NAMALWA (cell line): Measurements from ENCODE around the gene EXOC3L4.
"Not testable (repeated sequence)": the region's sequence is repeated elsewhere in the genome, so short reads cannot be mapped to it uniquely, and the experiment has no call there.

Experiments used
- DNase-seq: peaks from one replicate; pipeline ENCODE4 v3.0.0-alpha.2; 2015; ENCODE audit warnings: low spot score

EXOC3L4 gene

DNA sequence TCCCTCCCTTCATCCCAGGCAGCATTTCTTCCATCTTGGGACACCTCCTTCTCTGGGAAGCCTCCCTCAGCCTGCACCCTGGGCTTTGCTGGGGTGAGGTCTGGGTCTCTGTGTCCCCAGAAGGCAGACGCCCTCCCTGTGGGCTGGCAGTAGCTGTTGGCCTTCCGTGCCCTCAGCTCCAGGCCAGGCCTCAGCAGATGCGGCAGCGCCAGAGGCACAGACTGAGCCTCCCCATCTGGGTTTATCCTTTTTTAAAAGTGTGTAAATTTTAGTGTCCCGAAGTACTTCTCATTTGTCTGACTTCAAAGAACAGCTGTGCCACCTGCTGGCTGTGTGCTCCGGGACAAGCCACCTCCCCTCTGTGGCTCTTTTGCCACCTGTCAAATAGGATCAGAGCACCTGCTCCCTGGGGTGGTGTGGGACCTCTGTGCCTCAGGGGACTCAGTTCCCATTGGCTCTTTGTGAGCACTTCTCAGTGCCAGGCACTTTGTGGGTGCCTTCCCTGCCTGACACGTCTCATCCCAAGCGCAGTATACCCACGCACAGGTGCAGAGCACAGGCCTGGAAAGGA is 11.1 kb downstream of the EXOC3L4 start:
- peak; percentile 76 for DNase-seq

DNA sequence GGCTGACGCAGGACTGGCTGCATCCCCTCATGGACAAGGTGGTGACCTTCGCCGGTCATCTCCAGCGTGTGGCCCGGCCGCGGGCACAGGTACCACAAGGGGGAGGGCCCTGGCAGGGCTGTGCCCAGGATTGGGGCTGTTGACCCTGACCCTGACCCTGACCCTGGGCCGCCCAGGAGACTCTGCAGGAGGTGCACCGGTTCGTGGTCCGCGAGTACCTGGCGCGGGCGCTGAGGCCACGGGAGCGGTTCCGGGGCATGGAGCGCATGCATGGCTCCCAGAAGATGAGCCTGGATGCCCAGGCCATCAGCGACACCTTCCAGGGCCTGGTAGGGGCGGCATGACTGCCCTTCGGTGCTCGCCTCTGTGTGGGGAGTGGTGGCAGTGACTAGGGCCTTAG is 12.9 kb downstream of the EXOC3L4 start:
- DNase-seq: no peak

DNA sequence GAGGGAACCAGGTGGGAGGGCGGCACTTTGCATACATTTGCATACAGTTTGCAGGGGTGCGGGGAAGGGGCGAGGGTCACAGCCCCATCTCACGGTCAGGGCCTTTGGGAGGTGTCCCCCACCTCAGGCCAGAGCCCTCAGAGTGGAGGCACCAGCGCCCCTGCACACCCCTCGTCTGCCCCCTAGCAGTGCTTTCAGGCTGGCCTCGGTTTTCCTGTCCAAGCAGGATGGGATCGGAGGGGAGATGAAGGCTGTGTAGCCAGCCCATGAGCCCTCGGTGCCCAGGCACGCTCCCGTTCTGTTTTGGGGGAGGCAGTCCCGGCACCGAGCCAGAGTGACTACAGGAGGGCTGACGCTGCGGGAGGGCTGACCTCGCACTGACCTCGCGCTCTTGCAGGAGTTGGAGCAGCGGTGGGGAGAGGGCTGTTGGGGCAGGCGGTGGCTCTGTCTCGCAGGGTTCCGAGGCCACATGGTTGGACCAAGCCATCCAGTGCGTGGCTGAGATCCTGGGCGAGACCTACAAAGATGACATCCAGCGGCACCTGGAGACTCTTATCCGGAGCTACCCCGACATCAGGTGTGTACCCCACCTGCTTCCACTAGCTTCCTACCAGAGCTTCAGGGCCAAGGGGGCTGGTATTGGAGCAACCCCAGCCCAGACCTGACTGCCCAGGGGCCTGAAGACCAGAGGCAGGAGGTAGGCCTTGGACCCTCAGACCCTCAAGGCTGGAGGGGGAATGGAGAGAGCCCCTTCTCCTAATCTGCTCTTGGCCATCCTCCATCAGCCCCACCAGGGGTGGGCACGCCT is 13.6 kb downstream of the EXOC3L4 start:
- no peak for DNase-seq

DNA sequence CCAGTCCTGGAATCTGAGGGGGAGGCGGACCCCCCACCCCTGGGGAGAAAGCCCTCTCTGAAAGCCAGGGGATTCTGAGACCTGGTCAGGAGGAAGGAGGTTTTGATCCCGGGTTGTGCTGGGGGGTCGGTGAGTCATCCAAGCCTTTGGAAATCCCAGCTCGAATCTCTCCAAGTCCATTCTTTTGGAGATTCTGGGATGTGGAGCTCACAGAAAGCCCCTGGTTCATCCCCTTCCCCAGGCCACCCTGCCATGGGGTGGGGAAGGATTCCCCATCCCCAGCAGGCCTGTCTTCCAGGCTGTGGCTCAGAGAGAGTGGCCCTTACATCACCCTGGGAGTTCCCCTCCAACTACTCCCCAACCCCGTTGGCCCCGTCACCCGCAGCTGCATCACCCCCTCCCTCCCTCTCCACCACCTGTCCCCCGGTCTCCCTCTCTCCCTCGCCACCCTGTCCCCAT is 14.3 kb downstream of the EXOC3L4 start:
- peak; percentile 53 for DNase-seq

DNA sequence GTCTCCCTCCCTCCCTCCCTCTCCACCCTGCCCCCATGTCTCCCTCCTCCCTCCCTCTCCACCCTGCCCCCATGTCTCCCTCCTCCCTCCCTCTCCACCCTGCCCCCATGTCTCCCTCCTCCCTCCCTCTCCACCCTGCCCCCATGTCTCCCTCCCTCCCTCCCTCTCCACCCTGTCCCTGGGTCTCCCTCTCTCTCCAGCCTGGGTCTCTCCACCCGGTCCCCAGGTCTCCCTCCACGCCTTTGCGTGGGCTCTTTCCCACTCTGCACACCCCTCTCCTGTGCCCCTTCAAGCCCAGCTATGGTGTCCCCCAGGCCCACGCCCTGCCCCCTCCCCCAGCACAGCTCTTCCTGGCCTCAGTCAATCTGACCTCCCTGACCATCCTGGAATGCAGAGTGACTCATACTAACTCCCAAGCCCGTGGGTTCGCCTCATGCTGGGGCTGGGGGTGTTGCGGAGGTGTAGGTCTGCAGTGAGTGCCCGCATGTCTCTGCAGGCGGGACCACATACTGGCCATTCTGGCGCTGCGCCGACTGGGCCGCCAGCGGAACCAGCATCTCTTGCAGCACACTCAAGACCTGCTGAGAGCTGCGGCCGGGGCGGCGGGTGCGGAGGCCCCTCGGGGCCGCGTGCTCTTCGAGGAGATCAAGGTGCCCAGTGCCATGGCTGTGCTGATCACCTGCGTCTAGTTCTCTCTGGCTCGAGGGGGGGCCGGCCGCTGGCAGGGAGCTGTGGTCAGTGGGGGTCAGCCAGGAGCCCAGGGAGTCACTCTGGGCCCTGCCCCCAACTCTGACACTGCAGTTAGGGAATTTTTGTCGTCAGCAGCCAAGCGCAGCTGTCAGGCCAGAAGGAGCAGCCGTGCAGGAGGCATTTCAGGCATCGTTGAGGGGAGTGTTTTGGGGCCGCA is 15.3 kb downstream of the EXOC3L4 start:
- DNase-seq: no peak

DNA sequence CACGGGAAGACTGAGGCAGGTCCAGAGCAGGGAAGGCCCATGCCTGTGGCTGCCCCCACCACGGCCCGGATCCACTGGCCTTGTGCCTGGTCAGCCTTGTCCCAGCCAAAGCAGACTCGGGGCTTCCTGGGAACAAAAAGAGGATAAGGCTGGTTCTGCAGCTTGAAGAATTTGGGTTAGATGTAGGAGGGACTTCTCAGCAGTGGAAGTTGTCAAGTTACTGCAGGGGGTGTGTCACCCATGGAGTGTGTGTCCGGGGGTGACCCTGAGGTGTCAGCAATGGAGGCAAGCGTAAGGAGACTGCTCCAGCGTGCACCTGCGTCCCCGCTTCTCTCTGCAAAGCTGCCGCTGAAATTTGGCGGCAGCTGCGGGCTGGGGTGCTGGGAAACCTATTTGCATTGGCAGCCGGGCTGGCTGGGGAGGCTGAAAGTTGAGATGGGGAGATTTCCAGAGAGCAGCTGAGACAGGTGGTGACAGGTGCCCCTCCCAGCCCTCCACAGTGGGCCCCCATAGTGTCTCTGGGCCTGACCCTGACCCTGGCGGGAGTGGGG is 16.2 kb downstream of the EXOC3L4 start:
- DNase-seq: peak; percentile 68

DNA sequence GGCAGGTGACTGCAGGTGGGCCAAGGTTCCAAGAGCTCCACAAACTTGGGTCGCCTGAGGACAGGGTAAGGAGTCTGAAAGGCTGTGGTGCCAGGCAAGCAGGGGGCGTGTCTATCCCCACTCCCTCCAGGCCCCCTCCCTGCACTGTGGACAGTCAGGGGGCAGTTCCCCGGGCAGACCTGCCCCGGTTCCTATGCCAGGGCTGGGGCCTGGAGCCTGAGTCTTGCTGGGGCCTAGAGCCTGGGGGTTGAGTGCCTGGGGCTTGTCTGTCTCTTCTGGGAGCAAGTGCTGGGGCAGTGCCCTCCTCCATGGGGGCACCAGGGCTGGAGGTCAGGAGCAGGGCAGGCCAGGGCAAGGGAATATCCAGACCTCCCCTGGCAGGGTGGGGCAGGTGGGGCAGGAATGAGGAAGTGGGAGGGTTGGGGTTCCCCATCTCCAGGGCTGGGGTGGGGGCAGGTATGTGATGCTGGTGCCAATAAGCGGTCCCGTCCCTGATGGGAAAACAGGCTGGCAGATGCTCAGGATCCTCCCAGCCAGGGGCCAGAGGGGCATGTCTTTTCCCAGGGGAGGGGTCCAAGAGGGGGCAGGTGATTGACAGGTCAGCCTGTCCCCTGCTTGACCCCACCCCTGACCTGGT is 16.8 kb downstream of the EXOC3L4 start:
- no peak for DNase-seq

DNA sequence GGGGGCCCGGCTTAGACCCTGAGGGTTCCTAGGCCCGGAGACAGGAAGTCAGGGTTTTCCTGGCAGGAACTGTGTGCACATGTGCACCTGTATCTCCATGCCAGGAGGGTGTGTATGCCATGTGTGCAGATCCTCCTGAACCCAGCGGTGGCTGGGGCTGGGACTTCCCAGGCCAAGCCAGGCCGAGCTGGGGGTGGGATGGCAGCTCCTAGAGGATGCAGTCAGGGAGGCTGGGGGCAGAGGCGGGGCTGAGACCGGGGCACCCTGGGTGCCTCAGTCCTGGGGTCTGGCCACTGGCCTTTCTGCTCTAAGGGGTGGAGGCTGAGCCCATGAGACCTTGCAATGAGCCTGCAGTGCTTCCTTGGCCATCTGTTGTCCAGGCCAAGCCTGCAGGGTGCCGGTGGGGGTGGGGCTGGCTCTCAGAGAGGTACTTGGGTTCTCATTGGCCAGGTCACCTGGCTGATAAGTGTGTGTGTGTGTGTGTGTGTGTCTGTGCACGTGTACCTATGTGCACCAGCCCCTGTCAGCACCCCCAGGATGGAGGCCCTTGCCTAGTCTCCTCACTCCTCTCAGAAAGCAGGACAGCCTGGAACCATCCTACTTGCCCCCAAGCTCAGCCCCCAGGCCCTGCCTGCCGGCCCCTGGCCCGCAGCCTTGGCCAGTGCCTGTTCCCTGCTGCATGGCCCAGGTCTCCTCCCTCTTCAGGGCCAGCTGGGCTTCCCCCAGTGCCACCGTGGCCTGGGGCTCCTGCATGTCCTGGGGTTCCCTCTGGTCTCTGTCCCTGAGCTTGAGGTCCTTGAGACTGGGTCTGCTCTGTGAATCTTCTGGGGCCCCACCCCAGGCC is 18.1 kb downstream of the EXOC3L4 start:
- no peak for DNase-seq

DNA sequence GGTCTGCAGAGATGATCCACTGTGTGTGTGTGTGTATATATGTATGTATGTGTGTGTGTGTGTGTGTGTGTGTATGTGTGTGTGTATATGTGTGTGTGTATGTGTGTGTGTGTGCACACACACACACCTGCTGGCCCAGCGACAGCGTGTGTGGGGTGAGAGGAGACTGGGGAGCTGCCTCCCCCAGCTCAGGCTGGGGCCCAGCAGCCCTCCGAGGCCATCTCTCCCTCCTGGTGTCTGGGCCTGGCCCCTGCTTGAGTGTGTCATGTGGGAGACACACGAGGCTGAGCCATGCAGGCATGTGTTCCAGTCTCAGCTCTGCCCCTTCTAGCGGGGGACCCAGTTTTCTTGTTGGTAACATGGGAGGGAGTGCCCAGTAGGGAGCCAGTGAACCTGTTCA is 18.8 kb downstream of the EXOC3L4 start:
- no peak for DNase-seq

DNA sequence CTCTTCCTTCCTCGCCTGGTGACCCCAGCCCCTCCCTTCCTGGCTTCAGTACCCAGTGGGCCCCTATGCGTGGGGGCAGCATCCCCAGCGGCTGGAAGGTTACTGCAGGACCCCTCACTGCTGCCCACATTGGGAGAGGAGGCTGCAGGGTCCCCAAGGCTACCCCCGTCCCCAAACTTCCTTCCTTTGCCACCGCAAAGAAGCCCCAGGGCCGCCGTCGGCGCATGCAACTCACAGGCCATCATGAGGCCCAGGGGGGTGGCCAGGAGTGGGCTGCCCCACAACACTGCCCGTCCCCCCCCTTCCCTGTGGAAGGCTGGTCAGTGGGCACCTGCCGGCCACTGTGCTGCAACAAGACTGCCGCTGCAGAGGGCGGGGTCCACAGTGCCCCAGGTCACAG is 19.2 kb downstream of the EXOC3L4 start:
- DNase-seq: no peak

DNA sequence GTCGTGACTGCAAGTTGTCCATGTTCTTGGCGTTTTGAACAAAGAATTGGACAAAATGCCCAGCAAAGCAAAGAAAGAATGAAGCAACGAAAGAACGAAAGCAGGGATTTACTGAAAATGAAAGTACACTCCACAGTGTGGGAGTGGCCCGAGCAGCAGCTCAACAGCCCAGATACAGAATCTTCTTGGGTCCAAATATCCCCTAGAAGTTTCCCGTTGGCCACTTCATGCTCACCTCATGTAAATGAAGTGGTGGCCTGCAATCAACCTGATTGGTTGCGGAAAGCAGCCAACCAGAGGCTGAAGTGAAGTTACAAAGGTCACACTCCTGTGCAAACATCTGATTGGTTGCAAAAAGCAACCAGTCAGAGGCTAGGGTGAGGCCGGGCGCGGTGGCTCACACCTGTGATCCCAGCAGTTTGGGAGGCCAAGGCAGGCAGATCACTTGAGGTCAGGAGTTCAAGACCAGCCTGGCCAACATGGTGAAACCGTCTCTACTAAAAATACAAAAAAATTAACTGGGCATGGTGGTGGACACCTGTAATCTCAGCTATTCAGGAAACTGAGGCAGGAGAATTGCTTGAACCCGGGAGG is 20.7 kb downstream of the EXOC3L4 start:
- not testable (repeated sequence) for DNase-seq

DNA sequence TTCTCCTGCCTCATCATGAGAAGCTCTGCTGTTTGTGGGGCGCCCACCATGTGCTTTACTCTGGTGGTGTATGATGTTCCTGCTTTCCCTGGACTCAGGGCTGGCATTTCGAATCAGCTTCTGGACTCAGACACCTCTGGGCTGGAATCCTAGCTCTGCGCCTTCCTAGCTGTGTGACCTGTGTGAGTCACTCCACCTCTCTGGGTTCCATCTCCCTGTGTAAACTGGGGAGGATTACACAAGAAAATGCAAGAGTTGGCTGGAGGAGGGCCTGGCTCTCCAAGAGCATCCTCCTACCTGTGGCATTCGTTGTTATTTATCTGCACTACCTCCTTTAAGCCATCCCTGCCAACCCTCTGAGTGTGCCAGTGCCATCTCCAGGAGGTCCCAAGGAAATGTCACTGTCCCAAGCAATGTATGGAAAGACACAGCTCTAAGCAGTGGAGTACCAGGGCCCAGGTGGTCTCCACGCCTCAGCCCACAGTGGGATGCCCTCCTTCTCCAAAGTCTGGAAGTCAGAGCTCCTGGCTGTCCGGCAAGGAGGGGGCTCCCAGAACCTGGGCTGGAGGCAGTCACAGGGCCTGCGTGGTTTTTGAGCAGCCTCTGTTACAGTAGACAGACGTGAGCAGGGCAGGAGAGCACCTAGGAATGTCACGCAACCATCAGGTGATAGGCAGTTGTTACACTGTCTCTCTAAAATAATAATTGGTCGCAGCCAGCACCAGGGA is 21.5 kb downstream of the EXOC3L4 start:
- no peak for DNase-seq

DNA sequence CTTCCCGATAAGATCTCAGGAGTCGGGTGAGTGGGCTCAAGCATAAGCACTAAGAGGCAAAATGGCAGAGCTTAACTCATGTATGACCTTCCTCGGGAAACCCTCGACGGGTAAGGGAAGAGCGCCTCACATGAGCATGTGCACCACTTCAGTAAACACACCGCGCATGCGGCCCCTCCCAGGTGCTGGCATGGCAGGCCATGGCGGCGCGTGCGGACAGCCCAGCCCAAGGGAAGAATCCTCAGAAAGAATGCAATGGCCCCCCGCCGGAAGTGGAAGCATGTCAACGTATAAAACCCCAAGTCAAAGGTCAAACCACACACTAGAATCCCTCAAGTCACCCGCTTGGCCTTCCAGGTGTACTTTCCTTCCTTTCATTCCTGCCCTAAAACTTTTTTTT is 22.1 kb downstream of the EXOC3L4 start:
- no peak for DNase-seq

DNA sequence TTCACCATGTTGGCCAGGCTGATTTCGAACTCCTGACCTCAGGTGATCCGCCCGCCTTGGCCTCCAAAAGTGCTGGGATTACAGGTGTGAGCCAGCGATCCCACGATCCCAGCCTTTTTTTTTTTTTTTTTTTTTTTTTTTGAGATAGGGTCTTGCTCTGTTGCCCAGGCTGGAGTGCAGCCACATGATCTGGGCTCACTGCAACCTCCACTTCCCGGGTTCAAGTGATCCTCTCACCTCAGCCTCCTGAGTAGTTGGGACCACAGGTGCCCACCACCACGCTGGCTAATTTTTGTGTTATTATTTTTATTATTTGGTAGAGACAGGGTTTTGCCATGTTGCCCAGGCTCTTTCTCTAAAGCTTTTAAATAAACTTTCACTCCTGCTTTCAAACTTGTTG is 23.0 kb downstream of the EXOC3L4 start:
- DNase-seq: not testable (repeated sequence)

DNA sequence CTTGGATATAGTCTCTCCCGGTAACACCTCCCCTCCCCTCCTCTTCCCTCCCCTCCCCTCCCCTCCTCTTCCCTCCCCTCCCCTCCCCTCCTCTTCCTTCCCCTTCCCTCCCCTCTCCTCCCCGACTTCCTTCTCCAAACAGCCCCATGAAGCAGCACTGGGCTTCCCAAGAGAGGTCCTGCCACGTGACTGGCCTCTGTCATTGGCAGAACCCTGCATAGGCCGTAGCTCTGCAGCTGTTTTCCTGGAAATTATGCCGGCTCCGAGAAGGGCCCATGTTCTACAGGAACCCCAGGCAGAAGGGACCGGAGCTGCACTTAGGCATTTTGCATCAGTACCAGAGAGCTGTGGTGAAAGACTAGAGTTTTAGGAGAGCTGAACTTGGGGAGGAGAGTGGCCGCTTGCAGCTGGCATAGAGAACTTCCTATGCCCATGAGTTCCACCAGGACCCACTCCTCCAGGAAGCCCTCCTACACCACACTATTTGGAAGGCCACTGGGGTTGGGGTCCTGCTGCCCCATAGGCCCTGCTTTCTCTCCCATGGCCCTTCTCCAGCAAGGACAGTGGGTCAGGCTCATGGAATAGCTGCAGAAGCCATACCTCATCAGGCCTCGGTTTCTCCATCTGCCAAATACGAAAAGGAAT is 23.6 kb downstream of the EXOC3L4 start:
- DNase-seq: no peak

DNA sequence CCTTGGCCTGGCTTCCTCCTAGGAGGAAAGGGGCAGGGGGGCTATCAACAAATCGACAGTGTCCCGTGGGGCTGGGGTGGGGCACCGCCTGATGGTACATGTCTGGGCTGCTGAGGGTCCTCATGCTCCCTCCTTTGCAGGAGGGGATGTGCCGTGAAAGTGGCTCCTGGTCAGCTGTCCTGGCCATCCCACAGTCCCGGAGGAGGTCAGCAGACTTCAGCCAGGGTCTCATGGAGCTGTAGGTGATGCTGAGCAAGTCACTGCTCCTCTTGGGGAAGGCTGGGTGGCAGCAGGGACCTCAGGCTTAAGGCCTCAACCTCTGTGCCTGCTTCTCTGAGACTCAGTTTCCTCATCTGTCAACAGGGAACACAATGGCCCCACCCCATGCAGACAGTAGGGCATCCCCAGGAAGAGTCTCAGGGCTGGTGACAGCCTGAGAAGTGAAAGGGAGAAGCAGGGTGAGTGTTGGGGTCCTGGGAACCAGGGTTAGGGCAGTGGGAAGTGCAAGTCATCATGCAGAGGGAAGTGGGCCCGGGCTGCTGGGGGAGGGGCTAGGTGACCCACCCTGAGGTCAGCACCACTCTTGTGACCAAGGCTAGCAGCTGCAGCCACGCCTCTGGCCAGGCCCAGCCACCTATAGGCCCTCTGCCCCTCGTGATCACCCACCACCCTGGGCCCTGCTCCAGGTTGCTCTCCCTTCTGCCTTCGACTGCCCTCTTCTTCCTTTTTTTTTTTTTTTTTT is 24.3 kb downstream of the EXOC3L4 start:
- DNase-seq: no peak

DNA sequence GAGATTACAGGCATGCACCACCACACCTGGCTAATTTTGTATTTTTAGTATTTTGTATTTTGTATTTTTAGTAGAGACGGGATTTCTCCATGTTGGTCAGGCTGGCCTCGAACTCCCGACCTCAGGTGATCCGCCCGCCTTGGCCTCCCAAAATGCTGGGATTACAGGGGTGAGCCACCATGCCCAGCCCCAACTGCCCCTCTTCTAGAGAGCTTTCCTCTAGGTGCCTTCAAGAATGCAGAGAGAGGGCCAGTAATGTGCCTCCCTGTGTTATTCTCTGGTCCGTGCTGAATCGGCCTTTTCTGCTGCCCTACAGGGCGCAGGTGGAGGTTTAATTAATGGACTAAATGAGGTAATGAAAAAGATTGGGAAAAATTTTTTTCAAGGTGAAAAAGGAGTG is 25.0 kb downstream of the EXOC3L4 start:
- DNase-seq: not testable (repeated sequence)

DNA sequence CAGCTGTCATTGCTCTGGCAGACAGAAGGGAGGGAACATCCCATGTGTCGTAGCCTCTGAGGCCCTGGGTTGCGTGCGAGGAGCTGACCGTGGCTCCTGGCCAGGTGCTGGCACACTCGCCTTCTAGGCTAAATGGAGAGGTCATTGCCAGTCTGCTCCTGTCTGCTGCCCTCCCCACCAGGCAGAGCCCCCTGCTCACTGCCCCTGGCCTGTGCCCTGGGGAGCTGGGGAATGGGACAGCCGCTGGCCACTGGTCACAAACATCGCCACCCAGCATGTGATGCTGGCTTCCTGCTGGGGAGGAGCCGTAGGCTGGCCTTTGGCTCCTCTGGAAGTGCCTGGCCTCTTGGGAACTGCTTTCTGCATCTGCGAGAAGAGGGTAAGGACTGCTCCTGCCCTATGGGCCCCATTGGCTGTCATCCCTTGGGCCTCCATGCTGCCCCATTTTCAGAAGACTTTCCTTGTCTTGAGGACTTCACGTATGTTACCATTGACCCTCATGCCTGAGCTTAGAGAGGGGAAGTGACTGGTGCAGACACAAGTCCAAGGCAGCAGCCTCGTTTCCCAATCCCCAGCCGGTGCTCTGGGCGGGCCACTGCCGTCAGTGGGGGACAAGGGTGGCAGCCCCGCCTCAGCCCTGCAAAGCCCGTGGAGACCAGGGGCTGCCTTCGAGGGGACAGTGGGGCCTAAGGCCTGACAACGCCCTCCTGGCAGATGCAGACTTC is 26.8 kb downstream of the EXOC3L4 start:
- DNase-seq: no peak
